ENCODE results near the gene DEAF1. TPM values are rescaled to one million over a fixed set of nuclear protein-coding genes. Genes with fewer than 3 reads are reported as not detected.
"Not testable (repeated sequence)": the region's sequence is repeated elsewhere in the genome, so short reads cannot be mapped to it uniquely, and the experiment has no call there.

Gene DEAF1, protein sequence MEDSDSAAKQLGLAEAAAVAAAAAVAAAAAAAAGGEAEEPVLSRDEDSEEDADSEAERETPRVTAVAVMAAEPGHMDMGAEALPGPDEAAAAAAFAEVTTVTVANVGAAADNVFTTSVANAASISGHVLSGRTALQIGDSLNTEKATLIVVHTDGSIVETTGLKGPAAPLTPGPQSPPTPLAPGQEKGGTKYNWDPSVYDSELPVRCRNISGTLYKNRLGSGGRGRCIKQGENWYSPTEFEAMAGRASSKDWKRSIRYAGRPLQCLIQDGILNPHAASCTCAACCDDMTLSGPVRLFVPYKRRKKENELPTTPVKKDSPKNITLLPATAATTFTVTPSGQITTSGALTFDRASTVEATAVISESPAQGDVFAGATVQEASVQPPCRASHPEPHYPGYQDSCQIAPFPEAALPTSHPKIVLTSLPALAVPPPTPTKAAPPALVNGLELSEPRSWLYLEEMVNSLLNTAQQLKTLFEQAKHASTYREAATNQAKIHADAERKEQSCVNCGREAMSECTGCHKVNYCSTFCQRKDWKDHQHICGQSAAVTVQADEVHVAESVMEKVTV
- total RNA-seq: 10 to 100 TPM; 15.5 to 26.6 TPM

GRCh38 chr11:694563-695287 is at the start of gene DEAF1:
DEAF1 (minus strand) TSS chr11:695222; CDS start chr11:695047, 175 bp downstream.
- H3K36me3 ChIP-seq: peaks cover under 1% of the 10 kb centered on the region
- peaks cover 0 to 33% of the 10 kb centered on the region in 2 donors for H3K4me1 ChIP-seq
- no peaks in the 10 kb centered on the region for H3K9me3 ChIP-seq
- peak within 1 kb of the TSS; percentile 78 to 92 for H3K4me3 ChIP-seq
- peak within 1 kb of the TSS; percentile 99 to 100 for H3K27ac ChIP-seq
- H3K27me3 ChIP-seq: no peaks in the 10 kb centered on the region
- TF ChIP-seq, protein P1, sequence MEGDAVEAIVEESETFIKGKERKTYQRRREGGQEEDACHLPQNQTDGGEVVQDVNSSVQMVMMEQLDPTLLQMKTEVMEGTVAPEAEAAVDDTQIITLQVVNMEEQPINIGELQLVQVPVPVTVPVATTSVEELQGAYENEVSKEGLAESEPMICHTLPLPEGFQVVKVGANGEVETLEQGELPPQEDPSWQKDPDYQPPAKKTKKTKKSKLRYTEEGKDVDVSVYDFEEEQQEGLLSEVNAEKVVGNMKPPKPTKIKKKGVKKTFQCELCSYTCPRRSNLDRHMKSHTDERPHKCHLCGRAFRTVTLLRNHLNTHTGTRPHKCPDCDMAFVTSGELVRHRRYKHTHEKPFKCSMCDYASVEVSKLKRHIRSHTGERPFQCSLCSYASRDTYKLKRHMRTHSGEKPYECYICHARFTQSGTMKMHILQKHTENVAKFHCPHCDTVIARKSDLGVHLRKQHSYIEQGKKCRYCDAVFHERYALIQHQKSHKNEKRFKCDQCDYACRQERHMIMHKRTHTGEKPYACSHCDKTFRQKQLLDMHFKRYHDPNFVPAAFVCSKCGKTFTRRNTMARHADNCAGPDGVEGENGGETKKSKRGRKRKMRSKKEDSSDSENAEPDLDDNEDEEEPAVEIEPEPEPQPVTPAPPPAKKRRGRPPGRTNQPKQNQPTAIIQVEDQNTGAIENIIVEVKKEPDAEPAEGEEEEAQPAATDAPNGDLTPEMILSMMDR (IDR thresholded peaks at IDR 0.05): no peak
- DNase-seq (ENCODE audit: low spot score): peak; percentile 98

GRCh38 chr11:742571-743201 is 47.7 kb upstream of the DEAF1 start:
- TF ChIP-seq, protein P1 (IDR thresholded peaks at IDR 0.05): no peak
- DNase-seq (ENCODE audit: low spot score): no peak
- Histone ChIP-seq H3K4me1 (peaks cover 0 to 11% of the 10 kb centered on the region in 2 donors), H3K36me3 (no peaks in the 10 kb centered on the region), H3K9me3 (no peaks in the 10 kb centered on the region), H3K27me3 (no peaks in the 10 kb centered on the region), H3K4me3 (no peak overlapping the region), H3K27ac (no peak overlapping the region)

- H3K9me3 ChIP-seq: no peaks in the 10 kb centered on the region
- peaks cover 0 to 10% of the 10 kb centered on the region in 2 donors for H3K4me1 ChIP-seq
- H3K4me3 ChIP-seq: no peak overlapping the region
- H3K27me3 ChIP-seq: no peaks in the 10 kb centered on the region
- H3K27ac ChIP-seq: no peak overlapping the region
- H3K36me3 ChIP-seq: no peaks in the 10 kb centered on the region
- TF ChIP-seq, protein P1 (IDR thresholded peaks at IDR 0.05): no peak
- DNase-seq (ENCODE audit: low spot score): no peak
Observed at GRCh38 chr11:742156-742546, 47.1 kb upstream of the DEAF1 start.

GRCh38 chr11:737899-738298 is 42.9 kb upstream of the DEAF1 start:
- not testable (repeated sequence) for DNase-seq (ENCODE audit: low spot score); H3K27ac ChIP-seq; H3K4me3 ChIP-seq; H3K36me3 ChIP-seq; H3K4me1 ChIP-seq; H3K27me3 ChIP-seq; H3K9me3 ChIP-seq

- Histone ChIP-seq H3K27me3 (no peaks in the 10 kb centered on the region), H3K4me3 (no peak overlapping the region), H3K36me3 (no peaks in the 10 kb centered on the region), H3K9me3 (no peaks in the 10 kb centered on the region), H3K27ac (no peak overlapping the region), H3K4me1 (no peaks in the 10 kb centered on the region)
- TF ChIP-seq, protein P1 (IDR thresholded peaks at IDR 0.05): no peak
- DNase-seq (ENCODE audit: low spot score): no peak
Observed at GRCh38 chr11:737366-737765, 42.3 kb upstream of the DEAF1 start.

GRCh38 chr11:734541-734940 is 39.5 kb upstream of the DEAF1 start:
- not testable (repeated sequence) for H3K27me3 ChIP-seq; H3K4me3 ChIP-seq; H3K36me3 ChIP-seq; H3K27ac ChIP-seq; H3K4me1 ChIP-seq; DNase-seq (ENCODE audit: low spot score); H3K9me3 ChIP-seq
